Measurements from ENCODE around the gene MAGI2.
"Not testable (repeated sequence)": the region's sequence is repeated elsewhere in the genome, so short reads cannot be mapped to it uniquely, and the experiment has no call there.

Gene MAGI2

DNA sequence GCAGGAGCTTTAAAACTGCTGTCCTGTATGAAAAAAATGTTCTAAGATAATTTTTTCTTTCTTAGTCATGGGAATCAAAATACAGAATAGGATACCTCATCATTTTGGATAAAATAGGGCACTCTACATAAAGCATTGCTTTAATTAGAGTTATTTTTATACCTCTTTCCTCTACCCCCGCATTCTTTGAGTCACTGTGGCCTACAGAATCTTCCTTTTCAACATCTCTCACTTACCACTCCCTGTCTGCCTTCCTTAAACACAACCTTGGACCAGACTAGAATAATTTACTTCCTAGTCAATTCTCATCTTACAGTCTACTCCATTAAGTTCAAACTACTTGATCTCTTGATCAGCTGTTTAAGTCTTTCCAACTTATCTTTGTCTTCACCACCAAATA is 1192.6 kb downstream of the MAGI2 start:
- no peak for FAIRE-seq

- no peak for FAIRE-seq
Measured at GRCh38 chr7:78254726-78255055, 1198.8 kb downstream of the MAGI2 start.

DNA sequence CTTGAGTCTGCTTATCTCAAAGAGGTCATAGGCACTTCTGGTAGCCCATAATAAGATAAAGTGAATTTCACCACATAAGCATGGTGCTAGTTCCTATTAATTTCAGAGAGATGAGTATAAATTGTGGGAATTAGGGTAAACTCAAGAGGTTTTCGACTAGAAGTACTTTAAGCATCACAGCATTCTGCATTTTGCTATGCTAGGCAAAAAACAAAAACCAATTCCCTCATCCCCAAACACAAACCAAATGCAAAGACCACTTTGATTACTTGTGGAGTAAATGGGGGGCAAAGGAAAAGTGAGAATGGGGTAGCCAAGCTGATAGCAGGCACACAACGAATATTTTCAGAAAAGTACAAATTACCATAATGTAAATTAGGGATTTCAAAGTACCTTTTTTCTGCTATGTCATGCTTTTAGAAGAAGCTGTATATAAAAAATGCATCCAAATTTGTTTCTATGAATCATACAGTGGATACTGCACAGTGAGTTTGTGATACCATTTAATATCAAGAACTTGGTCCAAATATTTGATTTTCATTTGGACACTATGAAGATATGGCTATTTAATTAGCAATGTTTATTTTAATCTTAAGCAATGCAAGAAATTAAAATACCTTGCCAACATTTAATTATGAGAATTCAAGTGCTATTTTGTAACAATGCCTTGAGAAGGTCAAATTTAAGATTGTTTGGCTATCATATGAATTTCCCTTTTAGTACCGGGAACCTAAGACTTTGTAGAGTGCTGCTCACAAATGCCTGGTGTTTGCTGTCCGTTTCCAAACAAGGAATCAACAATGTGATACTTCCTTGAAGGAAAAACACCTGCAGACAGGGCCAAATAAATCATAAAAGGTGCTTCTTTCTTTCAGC is 1199.4 kb downstream of the MAGI2 start:
- FAIRE-seq: no peak

DNA sequence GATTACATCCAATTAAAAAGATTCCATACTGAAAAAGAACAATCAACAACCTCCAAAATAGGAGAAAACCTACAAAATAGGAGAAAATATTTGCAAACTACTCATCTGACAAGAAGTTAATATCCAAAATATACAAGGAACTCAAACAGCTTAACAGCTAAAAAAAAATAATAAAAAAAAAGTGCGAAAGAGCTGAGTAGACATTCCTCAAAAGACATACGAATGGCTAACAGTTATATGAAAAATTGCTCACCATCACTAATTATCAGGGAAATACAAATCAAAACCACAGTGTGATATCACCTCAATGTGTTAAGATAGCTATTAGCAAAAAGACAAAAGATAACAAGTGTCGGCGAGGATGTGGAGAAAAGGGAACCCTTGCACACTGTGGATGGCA is 1204.6 kb downstream of the MAGI2 start:
- no peak for FAIRE-seq

DNA sequence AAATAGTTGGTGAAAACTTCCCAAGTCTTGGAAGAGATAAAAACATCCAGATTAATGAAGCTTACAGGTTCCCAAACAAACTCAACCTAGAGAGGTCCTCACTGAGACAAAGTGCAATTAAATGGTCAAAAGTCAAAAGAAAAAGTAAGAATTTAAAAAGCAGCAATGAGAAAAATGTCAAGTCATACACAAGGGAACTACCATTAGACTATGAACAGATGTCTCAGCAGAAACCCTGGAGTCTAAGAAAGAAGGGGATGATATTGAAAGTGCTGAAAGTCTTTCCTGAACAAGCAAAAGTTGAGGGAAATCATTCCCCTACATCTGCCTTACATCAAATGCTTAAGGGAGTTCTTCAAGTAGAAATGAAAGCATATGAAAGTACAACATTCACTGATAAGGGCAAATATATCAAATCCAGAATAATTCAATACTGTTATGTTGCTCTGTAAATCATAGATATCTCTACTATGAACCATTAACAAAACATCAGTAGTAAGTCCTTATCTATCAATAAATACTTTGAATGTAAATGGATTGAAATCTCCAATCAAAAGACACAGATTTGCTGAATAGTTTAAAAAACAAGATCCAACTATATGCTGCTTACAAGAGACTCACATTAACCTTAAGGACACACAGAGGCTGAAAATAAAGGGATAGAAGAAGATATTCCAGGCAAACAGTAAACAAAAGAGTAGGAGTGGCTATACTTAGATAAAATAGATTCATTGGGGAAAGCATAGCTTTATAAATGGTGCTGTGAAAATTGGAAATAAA is 1205.4 kb downstream of the MAGI2 start:
- no peak for FAIRE-seq

GRCh38 chr7:78240179-78240578 is 1213.3 kb downstream of the MAGI2 start:
- FAIRE-seq: not testable (repeated sequence)

DNA sequence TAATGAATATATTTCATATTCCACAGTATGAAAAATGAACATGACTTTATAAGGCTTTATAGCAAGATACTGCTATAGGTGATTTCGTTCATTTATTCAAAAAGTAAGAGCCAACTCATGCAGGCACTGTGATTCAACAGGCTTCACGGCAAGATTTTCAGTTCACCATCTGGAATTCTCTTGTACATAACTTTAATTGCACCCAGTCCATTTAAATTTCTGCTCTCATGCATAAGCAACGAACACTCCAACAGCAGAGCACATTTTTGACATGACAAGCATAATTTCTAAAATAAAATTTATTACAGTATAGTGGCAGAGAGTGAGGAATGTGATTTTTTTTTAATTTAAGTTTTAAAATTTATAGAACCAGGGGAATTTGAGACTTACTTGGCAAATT is 1218.8 kb downstream of the MAGI2 start:
- no peak for FAIRE-seq

DNA sequence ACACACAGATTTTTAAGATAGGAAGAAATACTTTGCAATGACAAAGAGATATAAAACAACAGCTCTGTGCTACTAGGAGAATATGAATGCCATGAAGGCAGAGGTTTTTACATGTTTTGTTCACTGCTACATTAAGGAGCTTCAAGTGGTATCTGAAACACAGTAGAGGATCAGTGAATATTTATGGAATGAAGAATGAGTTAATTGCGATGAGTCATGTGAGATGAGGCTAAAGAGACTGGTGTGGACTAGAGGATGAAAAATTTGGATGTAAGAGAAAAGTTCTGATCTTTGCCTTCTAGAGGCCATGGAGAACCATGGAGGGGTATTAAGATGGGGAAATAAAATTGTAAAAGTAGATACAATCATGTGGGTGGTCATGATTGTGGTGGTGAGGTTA is 1220.7 kb downstream of the MAGI2 start:
- FAIRE-seq: no peak

DNA sequence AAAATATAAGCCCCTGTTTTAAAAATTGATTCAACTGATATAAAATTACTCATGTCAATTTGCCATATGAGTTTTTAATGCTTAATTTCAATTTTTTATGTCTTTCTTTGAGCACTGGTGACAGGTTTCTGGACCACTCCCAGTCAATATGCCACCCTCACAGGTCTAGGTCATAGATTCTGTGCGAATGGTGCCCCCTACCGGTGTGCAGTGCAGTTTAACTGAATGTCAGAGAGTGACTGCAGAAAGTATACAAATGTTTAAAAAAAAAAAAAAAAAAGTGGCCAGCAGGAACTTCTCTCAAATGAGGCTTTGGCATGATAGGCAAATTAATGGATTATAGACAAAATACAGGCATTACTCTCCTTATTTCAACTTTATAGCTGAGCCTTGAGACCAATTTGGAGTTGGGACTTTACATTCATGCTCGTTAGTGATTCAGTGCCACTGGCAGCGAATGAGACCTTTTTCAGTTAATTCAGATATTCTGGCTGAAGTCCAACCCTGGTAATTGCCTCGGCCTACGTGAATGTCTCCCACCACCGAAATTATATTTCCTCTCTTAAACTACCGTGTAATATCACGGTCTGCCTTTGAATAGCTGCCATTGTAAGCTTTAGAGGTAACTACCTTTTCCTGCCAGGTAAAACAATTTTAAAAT is 1227.3 kb downstream of the MAGI2 start:
- FAIRE-seq: no peak

- no peak for FAIRE-seq
Measured at GRCh38 chr7:78225534-78225933, 1227.9 kb downstream of the MAGI2 start.

DNA sequence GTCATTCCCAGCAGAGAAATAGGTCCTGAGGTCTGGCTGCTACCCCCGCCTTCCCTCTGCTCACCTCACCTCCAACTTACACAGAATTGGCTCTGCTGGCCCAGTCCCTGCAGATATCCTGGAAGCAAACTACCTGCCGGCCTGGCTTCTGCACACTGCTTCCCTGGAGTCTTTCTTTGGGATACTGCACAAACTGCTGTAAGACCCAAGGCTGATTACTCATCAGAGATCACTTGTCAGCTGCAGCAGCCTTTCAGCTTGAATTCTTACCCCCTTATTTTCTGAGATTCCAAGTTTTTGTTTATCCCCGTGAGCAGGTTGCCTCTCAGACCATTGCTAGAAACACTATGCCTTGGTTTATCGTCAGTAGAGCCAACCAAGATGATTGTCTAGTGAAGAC is 1228.5 kb downstream of the MAGI2 start:
- FAIRE-seq: no peak

DNA sequence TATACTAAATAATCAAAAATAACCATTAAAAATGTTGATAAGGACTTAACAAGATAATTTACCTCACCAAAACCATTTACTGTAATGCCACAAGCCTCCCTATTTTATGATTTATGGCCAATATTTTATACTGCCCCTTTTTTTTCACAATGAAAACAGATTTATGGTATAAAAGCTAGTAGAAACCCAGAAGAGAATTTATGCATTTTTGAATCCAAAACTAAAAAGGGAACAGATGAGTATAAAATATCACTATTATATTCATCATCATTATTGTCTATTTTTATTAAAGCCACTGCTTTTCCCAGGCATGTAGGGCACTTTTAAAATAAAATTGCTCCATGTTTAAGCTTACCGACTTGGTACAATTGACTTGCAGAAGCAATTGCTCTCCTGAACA is 1229.9 kb downstream of the MAGI2 start:
- FAIRE-seq: no peak

GRCh38 chr7:78222001-78222751 is 1231.3 kb downstream of the MAGI2 start:
- FAIRE-seq: no peak

DNA sequence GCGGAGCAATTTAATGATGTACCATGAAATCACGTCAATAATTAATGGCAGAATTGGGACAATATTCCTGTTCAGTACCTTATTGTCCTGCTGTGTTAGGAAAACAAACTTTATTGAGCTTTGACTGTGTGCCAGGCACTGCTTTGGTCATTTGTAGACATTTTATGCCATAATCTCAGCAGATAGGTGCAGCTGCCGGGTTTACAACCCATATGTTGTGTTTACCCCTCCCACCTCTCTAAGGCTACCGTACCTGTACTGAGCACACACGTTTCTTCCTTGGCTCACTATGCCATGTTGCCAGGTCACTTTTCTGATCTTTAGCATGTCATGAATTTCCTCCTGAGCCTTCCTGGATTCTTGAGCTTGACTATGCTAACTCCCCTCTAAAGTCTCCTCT is 1232.7 kb downstream of the MAGI2 start:
- FAIRE-seq: no peak

DNA sequence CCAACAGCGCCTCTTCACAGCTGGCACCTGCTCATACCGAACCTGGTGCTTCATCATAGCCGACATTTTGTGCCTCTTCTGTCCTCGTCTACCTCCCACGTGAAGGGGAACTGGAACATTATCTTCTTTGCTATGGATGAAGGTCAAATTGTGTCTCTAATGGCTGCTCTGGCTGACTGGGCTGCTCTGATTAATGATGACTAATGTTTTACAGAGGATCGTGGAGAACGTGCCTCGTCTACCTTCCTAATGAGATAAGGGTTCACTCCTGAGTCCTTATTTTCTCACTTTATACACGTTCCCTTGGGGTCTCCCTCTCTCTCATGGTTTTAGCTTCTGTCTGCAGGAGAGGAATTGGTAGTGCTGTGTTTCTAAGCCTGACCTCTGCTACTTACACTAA is 1234.6 kb downstream of the MAGI2 start:
- FAIRE-seq: no peak

DNA sequence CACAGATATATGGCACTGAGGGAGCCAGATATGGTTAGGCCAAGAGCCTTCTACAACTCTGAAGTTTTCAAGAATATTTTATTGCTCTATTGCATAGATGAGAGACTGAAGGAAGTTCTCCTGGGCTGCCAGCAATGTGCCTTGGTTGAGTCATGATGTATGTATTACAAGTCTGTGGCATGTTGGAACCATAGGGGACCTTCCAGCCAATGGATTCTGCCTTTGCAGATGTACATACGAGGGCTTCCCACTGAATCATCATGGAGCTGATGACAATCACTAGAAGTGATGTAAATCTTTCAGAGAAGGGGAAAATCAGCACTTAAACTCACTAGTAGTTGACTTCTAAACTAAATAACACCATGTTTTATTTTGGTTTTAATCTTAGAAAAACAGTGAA is 1235.4 kb downstream of the MAGI2 start:
- FAIRE-seq: no peak

DNA sequence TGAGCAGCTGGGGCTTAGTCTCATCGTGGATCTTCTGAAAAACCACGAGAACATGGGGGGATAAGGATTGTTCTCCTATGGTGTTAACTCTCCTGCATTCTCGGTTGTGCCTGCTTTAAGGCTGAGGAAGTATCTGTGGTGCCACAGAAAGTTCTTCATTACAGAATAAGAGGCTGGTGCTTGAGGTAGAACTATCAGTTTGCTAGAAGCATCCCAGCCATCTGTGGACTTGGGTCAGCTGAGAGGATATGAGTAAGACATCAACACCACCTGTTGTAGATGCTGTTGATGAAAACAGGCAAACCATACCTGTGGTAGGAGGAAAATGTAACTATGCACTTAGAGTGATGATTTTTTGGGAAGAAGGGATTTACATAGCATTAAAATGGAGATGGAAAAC is 1238.3 kb downstream of the MAGI2 start:
- no peak for FAIRE-seq

- no peak for FAIRE-seq
Measured at GRCh38 chr7:78213402-78213801, 1240.1 kb downstream of the MAGI2 start.

- no peak for FAIRE-seq
Measured at GRCh38 chr7:78212476-78213060, 1240.9 kb downstream of the MAGI2 start.

GRCh38 chr7:78207269-78207668 is 1246.2 kb downstream of the MAGI2 start:
- FAIRE-seq: no peak

- FAIRE-seq: no peak
Measured at GRCh38 chr7:78206769-78207168, 1246.7 kb downstream of the MAGI2 start.

- FAIRE-seq: no peak
Measured at GRCh38 chr7:78203042-78203720, 1250.3 kb downstream of the MAGI2 start.

All from colon (tissue), 2 donors.